HG02885 (cell line): Measurements from ENCODE around the gene ZCWPW1.
"Not testable (repeated sequence)": the region's sequence is repeated elsewhere in the genome, so short reads cannot be mapped to it uniquely, and the experiment has no call there.

Source experiments
- ATAC-seq: cut with Tn5 transposase; IDR thresholded peaks from one replicate; pipeline ENCODE4 v1.9.1; 2021; ENCODE audit warnings: mild to moderate bottlenecking; ENCODE audit not compliant: unreplicated experiment, poor library complexity

The ZCWPW1 gene

DNA sequence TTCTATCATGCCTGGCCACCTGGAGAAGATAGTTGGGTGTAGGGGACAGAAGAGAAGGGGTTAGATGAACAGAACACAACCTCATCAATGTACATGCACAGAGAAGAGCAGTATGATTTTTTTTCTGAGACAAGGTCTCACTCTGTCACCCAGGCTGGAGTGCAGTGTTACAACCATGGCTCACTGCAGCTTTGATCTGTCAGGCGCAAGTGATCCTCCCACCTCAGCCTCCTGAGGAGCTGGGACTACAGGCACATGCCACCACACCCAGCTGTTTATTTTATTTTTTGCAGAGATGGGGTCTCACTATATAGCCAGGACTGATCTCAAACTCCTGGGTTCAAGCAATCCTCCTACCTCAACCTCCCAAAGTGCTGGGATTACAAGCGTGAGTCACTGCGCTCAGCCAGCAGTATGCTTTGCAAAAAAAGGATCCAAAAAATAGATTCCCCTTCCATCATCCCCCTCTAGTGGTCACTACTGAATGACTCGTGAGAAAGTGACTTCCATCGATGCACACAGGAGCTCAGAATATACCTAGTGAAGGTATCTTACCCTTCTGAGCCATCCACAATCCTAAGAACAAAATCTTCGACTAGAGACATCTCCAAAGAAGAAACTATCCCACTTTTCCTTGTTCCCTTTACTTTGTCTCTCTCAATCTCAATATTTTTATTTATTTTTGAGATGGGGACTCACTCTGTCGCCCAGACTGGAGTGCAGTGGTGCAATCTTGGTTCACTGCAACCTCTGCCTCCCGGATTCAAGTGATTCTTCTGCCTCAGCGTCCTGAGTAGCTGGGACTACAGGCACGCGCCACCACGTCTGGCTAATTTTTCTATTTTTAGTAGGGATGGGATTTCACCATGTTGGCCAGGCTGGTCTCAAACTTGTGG is 21.0 kb downstream of the ZCWPW1 start:
- no peak for ATAC-seq

DNA sequence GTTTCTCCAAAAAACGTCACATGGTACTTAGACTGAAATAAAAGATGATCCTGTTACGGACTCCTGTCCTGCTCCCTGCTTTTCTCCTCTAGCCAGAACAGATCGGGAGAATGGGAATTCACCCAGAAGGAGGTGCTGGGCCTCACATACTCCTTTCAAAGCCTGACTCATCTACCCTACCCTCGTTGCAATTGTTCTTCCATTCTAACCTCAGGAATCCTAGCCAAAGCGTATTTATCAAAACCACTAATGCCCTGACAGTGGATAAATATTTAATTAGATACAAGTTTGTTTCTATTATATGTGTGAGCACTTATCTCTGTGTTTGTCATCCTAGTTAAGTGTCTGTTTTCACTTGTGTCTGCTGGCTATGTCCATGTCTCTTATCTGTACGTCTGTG is 21.7 kb downstream of the ZCWPW1 start:
- ATAC-seq = no peak

DNA sequence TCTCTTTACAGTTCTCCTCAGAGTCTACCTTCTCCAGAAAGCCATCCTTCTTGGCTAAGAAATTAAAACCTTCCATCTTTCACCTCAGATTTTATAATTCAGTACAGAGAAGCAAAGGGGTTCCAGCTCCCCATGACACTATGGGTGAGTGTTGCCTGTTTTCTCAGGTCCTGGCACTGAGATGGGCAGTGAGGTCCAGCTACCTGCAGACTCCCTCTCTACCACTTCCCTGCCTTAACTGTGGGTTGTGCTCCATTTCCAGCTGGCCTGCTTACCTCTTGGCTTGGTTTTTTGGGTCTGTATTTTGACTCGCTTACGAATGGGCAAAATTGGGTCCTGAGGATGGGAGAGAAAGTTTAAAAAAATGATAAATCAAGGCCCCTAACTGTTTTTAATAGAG is 26.3 kb downstream of the ZCWPW1 start:
- ATAC-seq = no peak

DNA sequence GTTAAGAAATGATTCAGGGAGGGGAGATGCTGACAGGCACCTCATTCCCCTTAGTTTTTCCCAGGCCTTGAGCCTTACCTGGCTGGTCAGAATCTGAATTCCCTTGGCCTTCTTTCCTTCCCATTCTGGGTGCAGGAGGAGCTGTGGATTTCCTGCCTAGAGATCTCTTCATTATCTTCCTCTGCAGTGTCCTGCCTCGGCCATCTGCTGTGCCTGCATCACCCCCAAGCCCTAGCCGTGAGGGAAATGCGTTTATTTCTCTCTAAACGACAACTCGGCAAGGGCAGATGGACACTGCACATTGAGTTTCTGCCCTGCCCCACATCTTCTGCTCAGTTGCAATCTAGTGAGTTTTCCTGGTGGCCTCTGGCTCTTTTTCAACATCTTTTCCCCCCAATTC is 26.7 kb downstream of the ZCWPW1 start:
- no peak for ATAC-seq

DNA sequence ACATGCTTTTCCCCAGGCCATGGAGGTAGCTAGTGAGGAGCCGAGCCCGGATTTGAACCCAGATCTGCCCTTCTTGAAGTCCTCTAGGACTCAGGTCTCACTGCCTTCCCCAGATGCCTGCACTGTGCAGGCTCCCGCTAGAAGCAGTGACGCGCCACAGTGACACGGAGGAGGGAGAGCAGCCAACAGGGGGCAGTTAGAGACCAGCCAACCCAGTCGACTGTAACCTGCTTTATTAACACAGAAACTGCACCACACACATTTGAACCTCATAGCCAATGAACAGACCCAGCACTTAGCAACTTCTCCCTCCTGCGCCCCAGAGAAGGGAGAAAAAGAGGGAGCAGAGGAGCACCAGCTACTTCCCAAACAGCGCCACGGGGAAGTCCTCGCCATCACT is 27.8 kb downstream of the ZCWPW1 start:
- ATAC-seq = no peak

DNA sequence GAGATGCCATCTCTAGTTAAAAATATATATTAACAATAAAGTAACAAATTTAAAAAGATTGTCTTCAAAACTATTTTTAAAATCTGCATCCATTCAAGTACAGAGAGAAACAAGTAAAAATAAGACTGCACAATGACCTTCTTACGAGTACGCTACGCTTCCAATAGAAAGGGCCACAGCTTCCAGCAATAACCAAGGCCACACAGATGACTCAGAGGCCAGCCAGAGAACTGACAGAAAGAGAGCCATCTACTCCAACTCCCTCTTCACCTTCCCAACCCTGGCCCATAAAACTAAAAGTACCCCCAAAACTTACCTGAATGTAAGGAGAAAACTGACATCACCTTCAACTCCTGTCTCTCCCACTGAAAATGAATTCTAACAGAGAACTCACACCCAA is 28.5 kb downstream of the ZCWPW1 start:
- ATAC-seq = no peak

DNA sequence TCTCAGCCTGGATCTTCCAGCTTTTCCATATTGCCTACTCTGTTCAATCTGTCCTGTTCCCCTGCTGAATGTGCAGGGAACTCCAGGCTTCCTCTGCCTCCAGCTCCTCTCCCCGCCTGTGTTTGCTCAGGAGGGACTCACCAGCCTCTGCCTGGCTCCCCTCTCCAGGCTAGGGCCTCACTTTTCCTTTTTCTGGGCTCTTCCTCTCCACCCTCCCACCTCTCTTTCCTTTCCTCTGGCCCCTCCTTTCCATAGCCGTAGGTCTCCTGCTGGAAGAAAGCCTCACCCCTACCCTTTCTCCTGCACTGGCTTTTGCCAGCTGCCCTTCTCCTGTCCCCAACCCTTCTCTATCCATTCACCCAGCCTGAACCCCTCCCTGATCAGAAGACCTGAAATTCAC is 30.3 kb downstream of the ZCWPW1 start:
- no peak for ATAC-seq

DNA sequence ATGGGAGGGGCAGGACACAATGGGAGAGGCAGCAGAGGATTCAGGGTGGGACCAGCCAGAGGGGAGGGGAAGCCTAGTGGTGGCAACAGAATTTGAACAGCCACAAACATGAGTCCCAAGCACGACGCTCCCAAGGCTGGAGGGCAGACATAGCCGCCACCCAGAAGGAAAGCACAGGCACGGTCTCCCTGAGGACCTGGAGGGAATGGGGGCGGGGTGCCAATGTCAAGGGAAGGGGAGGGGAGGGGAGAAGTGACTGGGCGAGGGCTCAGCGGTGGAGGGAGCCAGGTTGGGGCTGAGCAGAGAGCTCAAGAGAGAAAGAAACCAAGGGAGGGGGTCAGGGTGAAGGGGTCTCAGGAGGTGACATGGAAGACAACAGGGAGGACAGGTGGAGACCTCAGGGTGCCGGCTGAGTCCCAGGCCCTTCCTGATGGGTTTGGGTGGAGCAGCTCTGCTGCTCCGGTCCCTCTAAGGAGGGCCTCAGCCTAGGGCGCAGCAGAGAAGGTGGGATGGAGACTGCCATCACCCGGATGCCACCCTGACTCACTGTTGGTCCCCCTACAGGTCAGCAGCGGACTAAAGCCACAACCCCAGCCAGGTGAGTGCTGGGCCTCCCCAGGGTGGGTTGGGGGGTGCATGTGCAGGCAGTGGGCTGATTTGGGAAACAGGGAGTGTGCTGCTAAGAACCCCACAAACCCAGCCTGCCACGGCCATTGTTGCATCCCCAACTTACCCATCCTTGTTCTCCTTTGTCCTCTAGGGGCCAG is 31.0 kb downstream of the ZCWPW1 start:
- no peak for ATAC-seq

DNA sequence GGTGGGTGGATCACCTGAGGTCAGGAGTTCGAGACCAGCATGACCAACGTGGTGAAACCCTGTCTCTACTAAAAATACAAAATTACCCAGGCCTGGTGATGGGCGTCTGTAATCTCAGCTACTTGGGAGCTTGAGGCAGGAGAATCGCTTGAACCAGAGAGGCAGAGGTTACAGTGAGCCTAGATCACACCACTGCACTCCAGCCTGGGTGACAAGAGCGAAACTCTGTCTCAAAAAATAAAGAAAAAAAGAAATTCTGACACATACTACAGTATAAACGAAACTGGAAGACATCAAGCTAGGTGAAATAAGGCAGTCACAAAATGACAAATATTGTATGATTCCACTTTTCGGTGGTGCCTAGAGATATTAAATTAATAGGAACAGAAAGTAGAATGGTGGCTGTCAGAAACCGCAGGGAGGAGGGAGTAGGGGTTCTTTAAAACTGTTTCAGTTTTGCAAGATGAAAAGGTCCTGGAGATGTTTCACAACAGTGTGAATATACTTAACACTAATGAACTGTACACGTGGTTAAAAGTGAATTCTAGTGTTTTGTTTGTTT is 32.0 kb downstream of the ZCWPW1 start:
- peak; percentile 85 for ATAC-seq

DNA sequence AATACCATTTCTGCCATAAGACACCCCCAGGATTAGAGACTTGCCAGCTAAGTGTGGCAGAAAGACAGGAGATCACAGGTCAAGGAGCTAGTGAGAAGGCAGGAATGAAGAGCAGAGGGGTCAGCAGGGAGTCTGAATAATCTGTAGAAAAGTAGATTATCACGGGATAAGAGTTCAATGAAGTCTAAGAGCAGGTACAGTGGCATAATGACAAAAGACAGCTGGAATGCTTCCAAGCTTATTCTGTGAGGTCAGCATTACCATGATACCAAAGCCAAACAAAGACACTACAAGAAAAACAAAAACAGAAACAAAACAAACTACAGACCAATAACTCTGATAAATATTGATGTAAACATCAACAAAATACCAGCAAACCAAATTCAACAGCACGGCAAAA is 34.4 kb downstream of the ZCWPW1 start:
- ATAC-seq = no peak

DNA sequence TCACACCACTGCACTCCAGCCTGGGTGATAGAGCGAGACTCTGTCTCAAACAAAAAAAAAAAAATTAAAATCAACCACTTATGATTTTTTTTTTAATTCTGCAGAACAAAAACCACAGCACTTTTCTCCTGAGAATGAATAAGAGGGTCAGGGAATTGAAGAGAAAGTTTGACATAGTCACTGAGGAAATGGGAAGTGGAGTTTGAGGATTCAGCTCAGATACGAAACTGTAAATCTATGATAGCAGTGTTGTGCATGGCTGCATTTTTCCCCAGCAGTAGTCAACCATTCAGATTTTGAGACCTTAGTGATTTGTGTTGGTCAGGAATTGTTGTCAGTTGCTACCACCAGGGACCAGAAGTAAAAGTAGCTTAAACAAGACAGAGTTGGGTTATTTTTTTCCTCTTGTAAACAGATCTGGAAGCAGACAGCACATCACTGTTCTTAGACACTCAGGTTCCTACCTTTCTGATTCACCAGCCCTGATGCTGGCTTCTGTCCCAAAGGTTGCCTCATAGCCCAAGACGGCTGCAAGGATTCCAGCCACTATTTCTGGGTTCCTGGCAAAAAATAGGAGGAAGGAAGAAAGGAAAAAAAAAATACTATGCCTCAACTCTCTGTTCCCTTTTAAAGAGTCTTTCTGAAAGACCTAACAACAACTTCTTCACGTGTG is 35.1 kb downstream of the ZCWPW1 start:
- ATAC-seq = no peak

DNA sequence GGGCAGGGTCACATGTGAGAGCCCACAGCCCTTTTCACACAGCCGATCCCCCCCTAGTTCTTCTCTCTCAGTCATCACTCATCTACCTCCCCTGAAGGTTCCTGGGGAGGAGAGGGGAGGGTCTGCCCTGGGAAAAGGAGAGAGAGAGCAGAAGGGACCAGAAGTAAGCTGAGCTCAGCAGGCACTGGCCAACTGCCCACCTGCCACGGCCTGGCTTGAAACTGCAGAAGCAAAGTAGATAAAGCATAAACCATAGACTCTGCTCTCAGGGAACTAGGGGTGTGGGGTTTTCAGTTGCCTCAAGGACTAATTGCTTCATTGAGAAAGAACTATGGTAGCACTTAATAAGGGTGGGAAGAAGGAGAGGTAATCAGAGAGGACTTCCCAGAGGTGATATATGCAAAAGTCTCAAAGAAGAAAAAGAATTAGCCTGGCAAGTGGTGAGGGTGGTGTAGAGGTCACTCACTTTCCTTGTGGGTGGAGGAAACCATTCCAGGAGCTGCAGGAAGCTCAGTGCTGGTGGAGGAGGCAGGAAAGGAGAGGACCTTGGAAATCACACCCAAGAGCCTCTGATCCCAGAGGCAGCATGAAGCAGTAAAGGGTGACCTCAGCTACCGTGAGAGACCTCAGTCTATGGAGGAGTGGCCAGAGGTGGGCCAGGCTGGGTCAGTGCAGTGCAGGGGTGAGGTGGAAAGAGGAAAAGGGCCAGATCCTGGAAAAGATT is 38.1 kb downstream of the ZCWPW1 start:
- ATAC-seq = no peak

DNA sequence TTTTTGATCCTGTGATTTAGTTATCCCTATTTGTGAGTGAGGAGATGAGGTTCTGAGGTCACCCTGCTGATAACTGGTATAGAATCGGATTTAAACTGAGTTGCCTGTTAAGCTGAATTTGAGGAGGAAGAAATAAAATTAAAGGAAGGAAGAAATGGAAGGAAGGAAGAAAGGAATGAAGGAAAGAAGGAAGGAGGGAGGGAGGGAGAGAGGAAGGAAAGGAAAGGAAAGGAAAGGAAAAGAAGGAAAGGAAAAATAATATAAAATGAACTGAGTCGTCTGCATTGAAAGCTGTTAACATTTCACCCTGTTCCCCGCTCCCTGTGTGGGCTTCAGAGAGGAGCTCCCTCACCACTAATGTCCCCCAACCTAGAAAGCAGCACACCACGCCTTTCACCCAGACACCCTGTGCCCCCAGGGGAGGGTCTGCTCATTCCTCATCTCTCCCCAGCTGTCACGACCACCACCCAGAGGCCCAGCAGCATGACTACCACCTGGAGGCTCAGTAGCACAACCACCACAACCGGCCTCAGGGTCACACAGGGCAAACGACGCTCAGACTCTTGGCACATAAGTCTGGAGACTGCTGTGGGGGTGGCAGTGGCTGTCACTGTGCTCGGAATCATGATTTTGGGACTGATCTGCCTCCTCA is 38.9 kb downstream of the ZCWPW1 start:
- no peak for ATAC-seq

DNA sequence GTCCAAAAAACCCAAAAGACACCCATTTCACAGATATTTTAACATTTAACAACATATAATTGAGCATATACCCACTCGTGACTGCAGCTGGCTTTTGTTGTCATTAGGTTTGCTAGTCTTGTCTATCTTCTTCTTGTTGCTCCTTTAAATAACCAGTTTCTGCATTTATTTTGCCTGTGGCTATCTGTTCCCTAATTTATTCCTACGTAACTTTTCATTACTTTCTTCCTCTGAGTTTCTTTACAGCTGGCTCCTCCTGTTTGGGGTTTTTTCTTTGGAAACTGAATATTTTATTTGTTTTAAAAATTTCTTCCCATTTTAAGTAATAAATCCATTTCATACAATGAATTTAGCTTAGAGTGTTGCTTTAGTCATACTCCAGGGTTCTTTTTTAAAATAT is 40.8 kb downstream of the ZCWPW1 start:
- ATAC-seq = no peak

DNA sequence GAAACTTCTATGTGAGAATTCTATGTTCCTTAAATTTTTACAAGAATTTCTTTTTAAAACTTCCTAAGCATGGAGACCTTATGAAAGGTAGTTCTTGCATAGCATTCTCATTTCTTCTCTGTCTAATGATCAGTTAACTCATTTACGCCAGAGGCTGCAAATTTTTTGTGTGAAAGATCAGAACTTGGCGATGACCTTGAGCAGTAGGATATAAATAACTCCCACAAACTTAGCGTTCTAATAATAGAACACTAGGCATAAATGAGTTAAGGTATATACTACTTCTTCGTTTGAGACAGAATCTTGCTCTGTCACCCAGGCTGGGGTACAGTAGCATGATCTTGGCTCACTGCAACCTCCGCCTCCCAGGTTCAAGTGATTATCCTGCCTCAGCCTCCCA is 41.6 kb downstream of the ZCWPW1 start:
- no peak for ATAC-seq

DNA sequence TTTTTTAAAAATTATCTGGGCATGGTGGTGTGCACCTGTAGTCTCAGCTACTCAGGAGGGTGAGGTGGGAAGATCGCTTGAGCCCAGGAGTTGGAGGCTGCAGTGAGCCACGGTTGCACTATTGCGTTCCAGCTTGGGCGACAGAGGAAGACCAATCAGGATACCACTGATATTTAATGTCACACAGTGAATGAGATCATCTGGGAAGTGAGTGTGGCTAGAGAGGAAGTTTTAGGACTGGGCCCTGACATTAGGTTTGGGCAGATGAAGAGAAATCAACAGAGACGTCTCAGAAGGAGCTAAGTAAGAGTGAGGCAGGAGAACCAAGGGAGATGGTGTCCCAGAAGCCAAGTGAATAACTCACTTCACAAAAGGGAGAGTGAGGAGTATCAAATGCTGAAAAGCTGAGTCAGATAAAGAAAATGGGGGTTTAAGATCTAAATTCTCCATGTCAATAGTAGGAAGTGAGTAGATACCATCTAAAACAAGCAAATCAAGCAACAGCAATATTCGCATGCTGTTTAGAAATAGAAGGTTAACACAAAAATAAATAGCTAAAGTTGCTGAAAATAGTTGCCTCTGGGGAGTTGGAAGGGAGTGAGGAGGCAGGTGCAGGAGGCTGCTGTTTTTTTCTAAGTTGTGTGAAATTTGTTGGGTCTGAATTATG is 43.7 kb downstream of the ZCWPW1 start:
- ATAC-seq = no peak

DNA sequence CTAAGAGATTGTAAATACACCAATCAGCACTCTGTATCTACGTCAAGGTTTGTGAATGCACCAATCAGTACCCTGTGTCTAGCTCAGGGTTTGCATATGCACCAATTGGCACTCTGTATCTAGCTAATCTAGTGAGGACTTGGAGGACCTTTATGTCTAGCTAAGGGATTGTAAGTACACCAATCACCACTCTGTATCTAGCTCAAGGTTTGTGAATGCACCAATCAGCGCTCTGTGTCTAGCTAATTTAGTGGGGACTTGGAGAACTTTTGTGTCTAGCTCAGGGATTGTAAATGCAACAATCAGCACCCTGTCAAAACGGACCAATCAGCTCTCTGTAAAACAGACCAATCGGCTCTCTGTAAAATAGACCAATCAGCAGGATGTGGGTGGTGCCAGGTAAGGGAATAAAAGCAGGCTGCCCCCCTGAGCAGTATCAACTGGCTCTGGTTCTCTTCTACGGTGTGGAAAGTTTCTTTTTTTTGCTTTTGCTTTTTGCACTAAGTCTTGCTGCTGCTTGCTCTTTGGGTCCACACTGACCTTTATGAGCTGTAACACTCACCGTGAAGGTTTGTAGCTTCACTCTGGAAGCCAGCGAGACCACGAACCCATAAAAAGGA is 46.2 kb downstream of the ZCWPW1 start:
- not testable (repeated sequence) for ATAC-seq

DNA sequence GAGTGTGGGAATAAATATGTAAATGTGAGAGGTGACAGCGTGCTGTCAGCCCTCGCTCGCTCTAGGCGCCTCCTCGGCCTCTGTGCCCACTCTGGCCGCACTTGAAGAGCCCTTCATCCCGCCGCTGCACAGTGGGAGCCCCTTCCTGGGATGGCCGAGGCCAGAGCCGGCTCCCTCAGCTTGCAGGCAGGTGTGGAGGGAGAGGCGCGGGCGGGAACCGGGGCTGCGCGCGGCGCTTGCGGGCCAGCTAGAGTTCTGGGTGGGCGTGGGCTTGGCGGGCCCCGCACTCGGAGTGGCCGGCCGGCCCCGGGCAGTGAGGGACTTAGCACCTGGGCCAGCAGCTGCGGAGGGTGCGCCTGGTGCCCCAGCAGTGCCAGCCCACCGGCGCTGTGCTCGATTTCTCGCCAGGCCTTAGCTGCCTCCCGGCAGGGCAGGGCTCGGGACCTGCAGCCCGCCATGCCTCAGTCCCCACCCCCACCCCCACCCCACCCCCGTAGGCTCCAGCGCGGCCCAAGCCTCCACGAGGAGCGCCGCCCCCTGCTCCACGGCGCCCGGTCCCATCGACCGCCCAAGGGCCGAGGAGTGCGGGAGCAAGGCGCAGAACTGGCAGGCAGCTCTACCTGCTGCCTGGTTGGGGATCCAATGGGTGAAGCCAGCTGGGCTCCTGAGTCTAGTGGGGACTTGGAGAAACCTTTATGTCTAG is 46.8 kb downstream of the ZCWPW1 start:
- ATAC-seq = not testable (repeated sequence)
